GM12891 (cell line): ENCODE measurements around the gene EXO1.

Experiments used
- POLR2A ChIP-seq: IDR thresholded peaks from 2 replicates; pipeline ENCODE4 v1.6.1; 2011; ENCODE audit warnings: low read depth, low read length, control low read depth
- POLR2AphosphoS5 ChIP-seq: IDR thresholded peaks from 2 replicates; pipeline ENCODE4 v1.6.1; 2011; ENCODE audit warnings: low read depth, low read length, control low read depth

- no peak for TF ChIP-seq POLR2A
- no peak for TF ChIP-seq POLR2AphosphoS5
Observed at GRCh38 chr1:241825581-241825980, 22.4 kb upstream of the EXO1 start.
